ENCODE measurements around the gene NOXO1. TPM values are rescaled to one million over a fixed set of nuclear protein-coding genes. Genes with fewer than 3 reads are reported as not detected.
A peak's percentile ranks its signal among the peaks of the same experiment; 100 is the strongest.

The NOXO1 gene
- total and polyA plus RNA-seq, 9 of the 15 experiments (the other 6 are each of a cell fraction or from before 2014, with no cell fraction given), result not detected

GRCh38 chr16:2008009-2008526 is 26.8 kb upstream of the NOXO1 start (continued):
- TF ChIP-seq NEUROD1 (IDR thresholded peaks at IDR 0.05; ENCODE audit: borderline replicate concordance, low read depth, low read length, partially characterized antibody), result no peak
- TF ChIP-seq HMGN3 (IDR thresholded peaks at IDR 0.05; ENCODE audit: borderline replicate concordance, extremely low read depth, insufficient read length, low read depth, low read length), result peak; percentile 12
- TF ChIP-seq BHLHE40 (IDR thresholded peaks at IDR 0.05; ENCODE audit: low read length), result peak; percentile 96
- no peak for TF ChIP-seq ZBTB1 (CRISPR knock-in tag; IDR thresholded peaks at IDR 0.05; ENCODE audit: borderline replicate concordance, low read depth)
- TF ChIP-seq ATF4 (CRISPR knock-in tag; IDR thresholded peaks at IDR 0.05), result peak; percentile 60; the same call in 1 of the 2 replicates
- TF ChIP-seq, protein P1, sequence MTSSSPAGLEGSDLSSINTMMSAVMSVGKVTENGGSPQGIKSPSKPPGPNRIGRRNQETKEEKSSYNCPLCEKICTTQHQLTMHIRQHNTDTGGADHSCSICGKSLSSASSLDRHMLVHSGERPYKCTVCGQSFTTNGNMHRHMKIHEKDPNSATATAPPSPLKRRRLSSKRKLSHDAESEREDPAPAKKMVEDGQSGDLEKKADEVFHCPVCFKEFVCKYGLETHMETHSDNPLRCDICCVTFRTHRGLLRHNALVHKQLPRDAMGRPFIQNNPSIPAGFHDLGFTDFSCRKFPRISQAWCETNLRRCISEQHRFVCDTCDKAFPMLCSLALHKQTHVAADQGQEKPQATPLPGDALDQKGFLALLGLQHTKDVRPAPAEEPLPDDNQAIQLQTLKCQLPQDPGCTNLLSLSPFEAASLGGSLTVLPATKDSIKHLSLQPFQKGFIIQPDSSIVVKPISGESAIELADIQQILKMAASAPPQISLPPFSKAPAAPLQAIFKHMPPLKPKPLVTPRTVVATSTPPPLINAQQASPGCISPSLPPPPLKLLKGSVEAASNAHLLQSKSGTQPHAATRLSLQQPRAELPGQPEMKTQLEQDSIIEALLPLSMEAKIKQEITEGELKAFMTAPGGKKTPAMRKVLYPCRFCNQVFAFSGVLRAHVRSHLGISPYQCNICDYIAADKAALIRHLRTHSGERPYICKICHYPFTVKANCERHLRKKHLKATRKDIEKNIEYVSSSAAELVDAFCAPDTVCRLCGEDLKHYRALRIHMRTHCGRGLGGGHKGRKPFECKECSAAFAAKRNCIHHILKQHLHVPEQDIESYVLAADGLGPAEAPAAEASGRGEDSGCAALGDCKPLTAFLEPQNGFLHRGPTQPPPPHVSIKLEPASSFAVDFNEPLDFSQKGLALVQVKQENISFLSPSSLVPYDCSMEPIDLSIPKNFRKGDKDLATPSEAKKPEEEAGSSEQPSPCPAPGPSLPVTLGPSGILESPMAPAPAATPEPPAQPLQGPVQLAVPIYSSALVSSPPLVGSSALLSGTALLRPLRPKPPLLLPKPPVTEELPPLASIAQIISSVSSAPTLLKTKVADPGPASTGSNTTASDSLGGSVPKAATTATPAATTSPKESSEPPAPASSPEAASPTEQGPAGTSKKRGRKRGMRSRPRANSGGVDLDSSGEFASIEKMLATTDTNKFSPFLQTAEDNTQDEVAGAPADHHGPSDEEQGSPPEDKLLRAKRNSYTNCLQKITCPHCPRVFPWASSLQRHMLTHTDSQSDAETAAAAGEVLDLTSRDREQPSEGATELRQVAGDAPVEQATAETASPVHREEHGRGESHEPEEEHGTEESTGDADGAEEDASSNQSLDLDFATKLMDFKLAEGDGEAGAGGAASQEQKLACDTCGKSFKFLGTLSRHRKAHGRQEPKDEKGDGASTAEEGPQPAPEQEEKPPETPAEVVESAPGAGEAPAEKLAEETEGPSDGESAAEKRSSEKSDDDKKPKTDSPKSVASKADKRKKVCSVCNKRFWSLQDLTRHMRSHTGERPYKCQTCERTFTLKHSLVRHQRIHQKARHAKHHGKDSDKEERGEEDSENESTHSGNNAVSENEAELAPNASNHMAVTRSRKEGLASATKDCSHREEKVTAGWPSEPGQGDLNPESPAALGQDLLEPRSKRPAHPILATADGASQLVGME (CRISPR knock-in tag; IDR thresholded peaks at IDR 0.05), result peak; percentile 28; the same call in 1 of the 2 replicates
- 0 out of 2 replicates have a peak, but pooled peaks have one; percentile 6 for TF ChIP-seq RBFOX2 (IDR thresholded peaks at IDR 0.05; ENCODE audit: low read depth, low read length)
- TF ChIP-seq, protein P2, sequence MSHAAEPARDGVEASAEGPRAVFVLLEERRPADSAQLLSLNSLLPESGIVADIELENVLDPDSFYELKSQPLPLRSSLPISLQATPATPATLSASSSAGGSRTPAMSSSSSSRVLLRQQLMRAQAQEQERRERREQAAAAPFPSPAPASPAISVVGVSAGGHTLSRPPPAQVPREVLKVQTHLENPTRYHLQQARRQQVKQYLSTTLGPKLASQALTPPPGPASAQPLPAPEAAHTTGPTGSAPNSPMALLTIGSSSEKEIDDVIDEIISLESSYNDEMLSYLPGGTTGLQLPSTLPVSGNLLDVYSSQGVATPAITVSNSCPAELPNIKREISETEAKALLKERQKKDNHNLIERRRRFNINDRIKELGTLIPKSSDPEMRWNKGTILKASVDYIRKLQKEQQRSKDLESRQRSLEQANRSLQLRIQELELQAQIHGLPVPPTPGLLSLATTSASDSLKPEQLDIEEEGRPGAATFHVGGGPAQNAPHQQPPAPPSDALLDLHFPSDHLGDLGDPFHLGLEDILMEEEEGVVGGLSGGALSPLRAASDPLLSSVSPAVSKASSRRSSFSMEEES (CRISPR knock-in tag; IDR thresholded peaks at IDR 0.05), result peak; percentile 72
- no peak for TF ChIP-seq BCOR (IDR thresholded peaks at IDR 0.05)
- 0 out of 4 replicates have a peak, but pooled peaks of 1 of the 2 experiments have one; percentile 13 for TF ChIP-seq MAZ (CRISPR knock-in tag; conservative IDR thresholded peaks at IDR 0.05 in 1 of 2, IDR thresholded peaks at IDR 0.05 in 1 of 2)
- no peak for TF ChIP-seq THRB (CRISPR knock-in tag; conservative IDR thresholded peaks at IDR 0.05)

Measured in K562 (cell line).